ENCODE data around the gene CHST8. TPM values are rescaled to one million over a fixed set of nuclear protein-coding genes. Genes with fewer than 3 reads are reported as not detected.

CHST8 gene
- total and polyA plus RNA-seq, 2 experiments from 2014 or later = 9.3 to 38.2 TPM

GRCh38 chr19:33788676-33789075 is 166.9 kb downstream of the CHST8 start (continued):
- no peak for TF ChIP-seq ZNF462 (CRISPR knock-in tag; IDR thresholded peaks at IDR 0.05)

- Histone ChIP-seq H3K79me2 (replicated peaks; ENCODE audit: insufficient read depth) (no peaks in the 10 kb centered on the region), H3K36me3 (ENCODE audit: insufficient read depth) (no peaks in the 10 kb centered on the region), H3F3A (replicated peaks; ENCODE audit: low read depth) (no peaks in the 10 kb centered on the region), H3K4me3 (no peak overlapping the region), H4K20me1 (replicated peaks; ENCODE audit: insufficient read depth) (no peaks in the 10 kb centered on the region), H3K4me2 (no peak overlapping the region), H2AFZ (no peak overlapping the region), H3K4me1 (ENCODE audit: insufficient read depth) (peaks cover 6% of the 10 kb centered on the region; the same call in 1 of the 2 replicates), H3K9me2 (ENCODE audit: insufficient read depth) (no peaks in the 10 kb centered on the region), H3K27ac (ENCODE audit: low read depth) (no peak overlapping the region), H3K27me3 (ENCODE audit: insufficient read depth) (no peaks in the 10 kb centered on the region)
- Mint-ChIP-seq H3K27ac (no peak overlapping the region), H3K4me3 (no peak overlapping the region), H3K9me3 (no peaks in the 10 kb centered on the region), H3K36me3 (ENCODE audit: low read depth) (no peaks in the 10 kb centered on the region), H3K4me1 (peaks cover 21% of the 10 kb centered on the region; the same call in 2 of the 3 replicates), H3K27me3 (ENCODE audit: insufficient read depth, low read depth, poor library complexity) (peaks cover 5% of the 10 kb centered on the region)
- no peak for DNase-seq (ENCODE audit: low spot score)
- no peak for ATAC-seq
- TF ChIP-seq ZNF114 (CRISPR knock-in tag; IDR thresholded peaks at IDR 0.05) (no peak), JUNB (IDR thresholded peaks at IDR 0.05; ENCODE audit: unreplicated experiment) (no peak), STAT1 (IDR thresholded peaks at IDR 0.05; ENCODE audit: unreplicated experiment) (no peak), ZNF331 (CRISPR knock-in tag; IDR thresholded peaks at IDR 0.05; ENCODE audit: low read depth) (no peak), CTCF (conservative IDR thresholded peaks at IDR 0.05; ENCODE audit: low read depth in 2 of 2) (no peak), CREB1 (CRISPR knock-in tag; IDR thresholded peaks at IDR 0.05; ENCODE audit: low read depth) (no peak), EZH2phosphoT487 (IDR thresholded peaks at IDR 0.05; ENCODE audit: unreplicated experiment) (no peak), POLR2AphosphoS5 (IDR thresholded peaks at IDR 0.05; ENCODE audit: low read depth) (no peak), NANOG (IDR thresholded peaks at IDR 0.05; ENCODE audit: borderline replicate concordance) (no peak), EZH2 (IDR thresholded peaks at IDR 0.05; ENCODE audit: low read depth, unreplicated experiment) (no peak), ETS1 (IDR thresholded peaks at IDR 0.05) (no peak)
- TF ChIP-seq, protein P1, sequence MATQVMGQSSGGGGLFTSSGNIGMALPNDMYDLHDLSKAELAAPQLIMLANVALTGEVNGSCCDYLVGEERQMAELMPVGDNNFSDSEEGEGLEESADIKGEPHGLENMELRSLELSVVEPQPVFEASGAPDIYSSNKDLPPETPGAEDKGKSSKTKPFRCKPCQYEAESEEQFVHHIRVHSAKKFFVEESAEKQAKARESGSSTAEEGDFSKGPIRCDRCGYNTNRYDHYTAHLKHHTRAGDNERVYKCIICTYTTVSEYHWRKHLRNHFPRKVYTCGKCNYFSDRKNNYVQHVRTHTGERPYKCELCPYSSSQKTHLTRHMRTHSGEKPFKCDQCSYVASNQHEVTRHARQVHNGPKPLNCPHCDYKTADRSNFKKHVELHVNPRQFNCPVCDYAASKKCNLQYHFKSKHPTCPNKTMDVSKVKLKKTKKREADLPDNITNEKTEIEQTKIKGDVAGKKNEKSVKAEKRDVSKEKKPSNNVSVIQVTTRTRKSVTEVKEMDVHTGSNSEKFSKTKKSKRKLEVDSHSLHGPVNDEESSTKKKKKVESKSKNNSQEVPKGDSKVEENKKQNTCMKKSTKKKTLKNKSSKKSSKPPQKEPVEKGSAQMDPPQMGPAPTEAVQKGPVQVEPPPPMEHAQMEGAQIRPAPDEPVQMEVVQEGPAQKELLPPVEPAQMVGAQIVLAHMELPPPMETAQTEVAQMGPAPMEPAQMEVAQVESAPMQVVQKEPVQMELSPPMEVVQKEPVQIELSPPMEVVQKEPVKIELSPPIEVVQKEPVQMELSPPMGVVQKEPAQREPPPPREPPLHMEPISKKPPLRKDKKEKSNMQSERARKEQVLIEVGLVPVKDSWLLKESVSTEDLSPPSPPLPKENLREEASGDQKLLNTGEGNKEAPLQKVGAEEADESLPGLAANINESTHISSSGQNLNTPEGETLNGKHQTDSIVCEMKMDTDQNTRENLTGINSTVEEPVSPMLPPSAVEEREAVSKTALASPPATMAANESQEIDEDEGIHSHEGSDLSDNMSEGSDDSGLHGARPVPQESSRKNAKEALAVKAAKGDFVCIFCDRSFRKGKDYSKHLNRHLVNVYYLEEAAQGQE (IDR thresholded peaks at IDR 0.05; ENCODE audit: unreplicated experiment) = no peak
Measured at GRCh38 chr19:33789344-33789743, 167.6 kb downstream of the CHST8 start.

Measured in GM23338 (cell line).